Posterior cingulate gyrus (tissue), 11 donors: Measurements from ENCODE around the gene GNB3.

Experiments used
- DNase-seq, 10 donors: peaks; one replicate each; pipeline versions ENCODE4 v3.0.0 to v3.0.0-alpha.2; 2020 to 2021; ENCODE audit warnings: mixed read lengths in 3 of 10
- intact Hi-C: fragments of 100-400 bp; cut with DNase I; formaldehyde crosslinking; loops from one replicate; pipeline ENCODE4 v1.15.1; 2023

Gene GNB3

DNA sequence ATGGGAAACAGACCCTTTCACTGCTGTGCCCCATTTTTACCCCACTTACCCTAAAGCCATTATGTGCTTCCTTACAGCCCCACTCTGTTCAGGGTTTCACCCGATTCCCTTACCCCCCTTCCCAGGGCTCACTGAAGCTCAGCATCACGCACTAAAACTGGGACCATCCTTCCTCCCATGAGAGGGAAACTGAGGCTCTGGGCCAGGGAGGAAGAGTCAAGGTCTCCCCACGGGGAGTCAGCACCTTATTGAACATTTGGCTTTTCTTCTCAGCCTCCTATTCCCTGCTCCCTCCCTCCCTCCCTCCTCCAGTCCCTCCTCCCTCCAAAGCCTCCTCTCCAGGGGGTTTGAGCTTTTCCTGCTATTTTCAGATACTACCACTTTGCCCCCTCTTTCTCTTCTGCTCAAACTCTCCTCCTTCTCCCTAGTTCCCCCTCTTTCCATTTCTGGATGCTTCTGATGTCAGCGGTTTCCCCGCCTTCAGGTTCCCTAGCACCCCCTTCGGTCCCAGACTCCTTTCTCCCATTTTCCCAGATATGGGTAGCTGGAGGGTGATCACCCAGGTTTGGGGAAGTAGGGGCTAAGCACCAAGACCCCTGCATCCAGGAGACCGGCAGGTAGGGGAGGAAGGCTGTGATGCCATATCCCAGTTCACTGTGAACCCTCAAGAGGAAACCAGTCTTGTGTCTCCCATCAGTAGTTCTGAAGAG lies 18.1 kb upstream of the GNB3 start:
- intact Hi-C loops = no loop called here
- DNase-seq = peak in 2 of 10 donors; percentile 77 to 79

DNA sequence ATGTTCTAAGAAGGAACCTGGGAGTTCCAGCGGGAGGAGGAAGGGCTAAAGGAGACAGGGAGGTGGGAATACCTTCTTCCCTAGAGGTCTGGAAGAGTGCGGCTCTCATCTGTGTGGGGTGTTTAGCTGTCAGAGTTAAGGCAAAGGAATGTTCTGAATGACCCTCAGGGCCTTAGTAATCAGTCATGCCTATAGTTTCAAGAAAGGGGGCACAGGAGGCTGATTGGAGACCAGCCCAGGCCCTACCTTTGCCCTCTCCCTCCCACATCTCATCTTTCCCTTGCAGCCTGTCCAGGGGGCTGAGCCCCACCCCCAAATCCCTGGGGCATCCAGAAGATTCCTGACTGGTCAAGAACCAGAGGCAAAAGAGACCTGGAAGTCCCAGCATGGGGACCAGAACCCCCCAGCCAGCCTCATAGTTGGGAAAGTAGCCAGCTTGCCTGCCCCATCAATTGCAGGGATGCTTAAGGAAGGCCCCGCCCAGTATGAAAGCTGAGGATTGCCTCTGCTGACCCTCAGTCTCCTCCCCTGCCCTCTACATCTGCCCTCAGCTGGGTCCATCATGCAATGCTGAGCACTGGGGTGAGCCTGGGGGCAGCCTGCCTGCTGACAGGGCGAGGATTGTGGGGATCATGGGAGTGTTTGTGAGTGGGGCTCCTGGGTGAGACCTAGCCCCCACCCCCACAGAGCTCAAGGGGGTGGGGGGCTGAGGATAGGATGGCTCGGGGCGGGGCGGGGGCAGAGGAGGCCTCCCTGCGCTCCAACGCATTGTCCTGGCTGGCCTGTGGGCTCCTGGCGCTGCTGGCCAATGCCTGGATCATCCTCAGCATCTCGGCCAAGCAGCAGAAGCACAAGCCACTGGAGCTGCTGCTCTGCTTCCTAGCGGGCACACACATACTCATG lies 17.3 kb upstream of the GNB3 start:
- intact Hi-C loops = no loop called here
- DNase-seq = peak in 2 of 10 donors; percentile 17 to 40

DNA sequence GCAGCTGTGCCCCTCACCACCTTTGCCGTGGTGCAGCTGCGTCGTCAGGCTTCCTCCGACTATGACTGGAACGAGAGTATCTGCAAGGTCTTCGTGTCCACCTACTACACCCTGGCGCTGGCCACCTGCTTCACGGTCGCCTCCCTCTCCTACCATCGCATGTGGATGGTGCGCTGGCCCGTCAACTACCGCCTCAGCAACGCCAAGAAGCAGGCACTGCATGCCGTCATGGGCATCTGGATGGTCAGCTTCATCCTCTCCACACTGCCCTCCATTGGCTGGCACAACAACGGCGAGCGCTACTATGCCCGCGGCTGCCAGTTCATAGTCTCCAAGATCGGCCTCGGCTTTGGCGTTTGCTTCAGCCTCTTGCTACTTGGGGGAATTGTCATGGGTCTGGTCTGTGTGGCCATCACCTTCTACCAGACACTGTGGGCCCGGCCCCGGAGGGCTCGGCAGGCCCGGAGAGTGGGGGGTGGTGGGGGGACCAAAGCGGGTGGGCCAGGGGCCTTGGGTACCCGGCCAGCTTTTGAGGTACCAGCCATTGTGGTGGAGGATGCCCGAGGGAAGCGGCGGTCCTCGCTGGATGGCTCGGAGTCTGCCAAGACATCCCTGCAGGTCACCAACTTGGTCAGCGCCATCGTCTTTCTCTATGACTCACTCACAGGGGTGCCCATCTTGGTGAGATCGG lies 16.5 kb upstream of the GNB3 start:
- intact Hi-C loops = no loop called here
- DNase-seq = peak in 7 of 10 donors; percentile 45 to 94 (median 74)

DNA sequence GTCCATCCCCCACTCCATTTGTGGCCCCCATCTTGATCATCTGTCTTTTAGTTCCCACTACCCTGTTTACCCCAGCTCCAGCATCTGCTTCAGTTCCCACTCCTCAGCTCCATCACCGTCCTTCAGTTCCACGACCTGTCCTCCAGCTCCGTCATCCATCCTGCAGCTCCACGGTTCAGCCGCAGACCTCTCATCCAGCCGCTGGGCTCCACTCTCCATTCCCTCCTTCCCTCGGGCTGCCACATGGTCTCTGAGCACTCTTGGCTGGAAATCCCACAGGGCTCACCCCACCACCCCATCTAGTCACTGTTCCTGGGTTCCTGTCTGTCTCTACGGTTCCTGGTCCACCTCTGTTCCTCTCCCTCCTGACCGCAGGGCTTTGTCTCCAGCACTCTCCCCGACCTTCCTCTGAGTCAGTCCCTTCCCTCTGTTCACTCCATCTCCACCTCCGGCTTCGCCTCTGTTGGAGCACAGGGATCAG lies 15.8 kb upstream of the GNB3 start:
- intact Hi-C loops = loop anchor here (1.0 to 5.0 kb wide), 2 partner anchors 72 to 88 kb away; partner anchors contain the start of gene MLF2
- DNase-seq = peak in 2 of 10 donors; percentile 84 to 86

DNA sequence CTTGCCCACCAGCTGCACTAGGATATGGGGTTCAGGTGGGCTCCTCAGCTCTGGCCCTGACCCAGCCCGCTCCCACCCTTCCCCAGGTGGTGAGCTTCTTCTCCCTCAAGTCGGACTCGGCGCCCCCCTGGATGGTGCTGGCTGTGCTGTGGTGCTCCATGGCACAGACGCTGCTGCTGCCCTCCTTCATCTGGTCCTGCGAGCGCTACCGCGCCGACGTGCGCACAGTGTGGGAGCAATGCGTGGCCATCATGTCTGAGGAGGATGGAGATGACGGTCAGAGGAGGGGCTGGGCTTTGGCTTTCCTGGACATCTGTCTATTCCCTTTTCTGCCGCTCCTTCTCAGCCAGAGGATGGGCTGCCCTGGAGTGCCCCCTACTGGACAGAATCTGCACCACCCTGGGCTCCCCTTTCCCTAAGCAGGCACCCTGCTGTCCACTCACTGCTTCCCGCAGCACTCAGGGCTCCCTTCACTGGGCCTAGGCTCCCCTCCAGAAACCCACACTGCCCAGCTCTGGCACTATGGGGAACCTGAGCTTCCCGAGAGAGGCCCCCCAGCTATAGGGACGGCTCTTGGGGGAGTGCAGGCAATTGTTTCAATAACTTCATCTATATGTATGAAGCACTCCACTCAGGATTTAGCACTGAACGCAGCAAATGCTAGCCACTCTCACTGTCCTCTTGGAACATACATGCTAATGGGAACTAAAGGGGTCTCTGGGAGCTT lies 15.2 kb upstream of the GNB3 start:
- peak; percentile 83 to 98 (median 90) for DNase-seq
- intact Hi-C loops = loop anchor here (1.0 to 5.0 kb wide), 2 partner anchors 72 to 88 kb away; partner anchors contain the start of gene MLF2

DNA sequence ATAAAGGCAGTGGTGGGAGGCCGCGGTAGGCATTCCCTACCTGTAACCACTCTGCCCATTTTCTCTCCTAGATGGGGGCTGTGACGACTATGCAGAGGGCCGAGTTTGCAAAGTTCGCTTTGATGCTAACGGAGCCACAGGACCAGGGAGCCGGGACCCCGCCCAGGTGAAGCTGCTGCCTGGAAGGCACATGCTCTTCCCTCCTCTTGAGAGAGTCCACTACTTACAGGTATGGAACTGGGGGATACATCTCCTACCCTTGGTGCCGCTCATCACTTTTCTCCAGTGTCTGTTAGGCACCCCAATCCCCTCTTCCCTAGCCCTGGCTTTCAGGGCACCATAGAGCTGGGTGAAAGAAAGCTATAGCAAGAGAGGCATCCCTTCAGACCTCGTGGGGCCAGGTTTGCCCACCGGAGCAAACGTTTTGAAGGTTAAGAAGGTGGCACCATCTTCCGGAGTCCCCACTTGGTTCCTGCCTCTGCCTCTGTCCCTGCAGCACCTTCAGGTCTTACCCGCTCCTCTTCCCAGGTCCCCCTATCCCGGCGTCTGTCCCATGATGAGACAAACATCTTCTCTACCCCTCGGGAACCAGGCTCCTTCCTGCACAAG lies 14.5 kb upstream of the GNB3 start:
- DNase-seq = peak in 2 of 10 donors; percentile 60 to 66
- intact Hi-C loops = loop anchor here (5.0 kb wide), 1 partner anchor 89 kb away; no protein-coding TSS in a partner anchor

DNA sequence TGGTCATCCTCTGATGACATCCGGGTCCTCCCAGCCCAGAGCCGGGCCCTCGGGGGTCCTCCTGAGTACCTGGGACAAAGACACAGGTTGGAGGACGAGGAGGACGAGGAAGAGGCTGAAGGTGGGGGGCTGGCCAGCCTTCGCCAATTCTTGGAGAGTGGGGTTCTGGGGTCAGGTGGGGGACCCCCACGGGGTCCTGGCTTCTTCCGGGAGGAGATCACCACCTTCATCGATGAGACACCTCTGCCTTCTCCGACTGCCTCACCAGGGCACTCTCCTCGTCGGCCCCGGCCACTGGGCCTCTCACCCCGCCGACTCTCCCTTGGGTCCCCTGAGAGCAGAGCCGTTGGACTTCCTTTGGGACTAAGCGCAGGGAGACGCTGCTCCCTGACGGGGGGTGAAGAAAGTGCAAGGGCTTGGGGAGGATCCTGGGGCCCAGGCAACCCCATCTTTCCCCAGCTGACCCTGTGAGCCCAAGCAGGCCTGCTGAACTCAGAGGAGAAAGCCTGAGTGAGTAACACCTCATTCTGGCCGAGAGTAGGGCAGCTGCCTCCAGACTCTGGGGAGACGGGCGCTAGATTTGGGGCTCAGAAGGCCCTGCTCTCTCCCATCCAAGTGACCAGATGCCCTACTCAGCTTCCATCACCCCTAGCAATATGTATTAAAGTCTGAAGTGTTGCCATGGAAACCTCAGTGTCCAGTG lies 13.8 kb upstream of the GNB3 start:
- intact Hi-C loops = loop anchor here (5.0 kb wide), 1 partner anchor 90 kb away; no protein-coding TSS in a partner anchor
- DNase-seq = peak in 2 of 10 donors; percentile 59 to 66

DNA sequence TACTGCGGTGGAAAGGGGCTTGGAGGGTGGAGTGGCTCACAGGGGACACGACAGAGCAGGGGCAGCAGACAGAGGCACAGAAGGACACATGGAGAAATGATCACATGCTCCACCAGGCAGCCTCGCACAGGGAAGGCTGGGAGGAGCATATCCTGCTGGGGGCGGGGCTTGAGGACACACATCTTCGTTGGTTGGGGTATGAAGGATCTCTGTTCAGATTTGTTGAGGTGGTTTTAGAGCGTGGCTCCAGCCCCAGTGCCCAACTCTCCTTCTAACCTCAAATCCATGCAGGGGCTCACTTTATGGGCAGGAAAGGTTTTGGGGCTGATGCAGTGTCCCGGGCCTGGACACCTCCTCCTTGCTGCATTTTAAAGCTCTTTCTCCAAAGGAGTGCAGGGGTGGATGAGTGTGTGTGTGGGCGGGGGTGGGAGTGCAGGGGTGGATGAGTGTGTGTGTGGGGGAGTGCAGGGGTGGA lies 13.3 kb upstream of the GNB3 start:
- peak; percentile 62 to 97 (median 84) for DNase-seq
- intact Hi-C loops = loop anchor here (5.0 kb wide), 1 partner anchor 90 kb away; no protein-coding TSS in a partner anchor

DNA sequence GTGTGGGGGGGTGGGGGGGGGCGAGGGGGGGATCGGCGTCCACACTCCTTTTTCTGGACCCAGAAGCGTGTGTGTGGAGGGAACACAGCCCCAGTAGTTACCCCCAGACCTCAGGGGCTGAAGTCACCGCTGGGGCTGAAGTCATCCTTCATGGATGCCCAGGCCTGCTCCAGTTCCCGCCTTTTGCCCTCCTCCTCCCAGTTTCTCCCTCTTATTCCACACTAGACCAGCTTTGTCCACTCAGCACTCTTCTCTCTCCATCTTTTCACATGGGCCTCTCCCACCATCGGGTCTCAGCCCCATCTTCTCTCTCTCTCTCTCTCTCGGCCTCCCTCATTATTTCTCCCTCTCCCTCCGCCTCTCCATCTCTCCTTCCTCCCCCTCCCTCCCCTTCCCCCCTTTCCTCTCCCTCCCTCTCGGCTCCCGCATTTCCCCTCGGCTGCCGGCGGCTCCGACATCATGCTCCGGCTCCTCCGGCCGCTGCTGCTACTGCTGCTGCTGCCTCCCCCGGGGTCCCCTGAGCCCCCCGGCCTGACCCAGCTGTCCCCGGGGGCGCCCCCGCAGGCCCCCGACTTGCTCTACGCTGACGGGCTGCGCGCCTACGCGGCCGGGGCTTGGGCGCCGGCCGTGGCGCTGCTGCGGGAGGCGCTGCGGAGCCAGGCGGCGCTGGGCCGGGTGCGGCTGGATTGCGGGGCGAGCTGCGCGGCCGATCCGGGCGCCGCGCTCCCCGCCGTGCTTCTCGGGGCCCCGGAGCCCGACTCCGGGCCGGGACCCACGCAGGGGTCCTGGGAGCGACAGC lies 12.5 kb upstream of the GNB3 start, which contains the start of gene P3H3:
P3H3 (plus strand) TSS at position 426 of the 799 bp plus-strand sequence; CDS start at position 460, 34 bp downstream.
- intact Hi-C loops = loop anchor here (5.0 kb wide), 1 partner anchor 91 kb away; no protein-coding TSS in a partner anchor
- peak in 4 of 10 donors; percentile 40 to 89 (median 71) for DNase-seq

DNA sequence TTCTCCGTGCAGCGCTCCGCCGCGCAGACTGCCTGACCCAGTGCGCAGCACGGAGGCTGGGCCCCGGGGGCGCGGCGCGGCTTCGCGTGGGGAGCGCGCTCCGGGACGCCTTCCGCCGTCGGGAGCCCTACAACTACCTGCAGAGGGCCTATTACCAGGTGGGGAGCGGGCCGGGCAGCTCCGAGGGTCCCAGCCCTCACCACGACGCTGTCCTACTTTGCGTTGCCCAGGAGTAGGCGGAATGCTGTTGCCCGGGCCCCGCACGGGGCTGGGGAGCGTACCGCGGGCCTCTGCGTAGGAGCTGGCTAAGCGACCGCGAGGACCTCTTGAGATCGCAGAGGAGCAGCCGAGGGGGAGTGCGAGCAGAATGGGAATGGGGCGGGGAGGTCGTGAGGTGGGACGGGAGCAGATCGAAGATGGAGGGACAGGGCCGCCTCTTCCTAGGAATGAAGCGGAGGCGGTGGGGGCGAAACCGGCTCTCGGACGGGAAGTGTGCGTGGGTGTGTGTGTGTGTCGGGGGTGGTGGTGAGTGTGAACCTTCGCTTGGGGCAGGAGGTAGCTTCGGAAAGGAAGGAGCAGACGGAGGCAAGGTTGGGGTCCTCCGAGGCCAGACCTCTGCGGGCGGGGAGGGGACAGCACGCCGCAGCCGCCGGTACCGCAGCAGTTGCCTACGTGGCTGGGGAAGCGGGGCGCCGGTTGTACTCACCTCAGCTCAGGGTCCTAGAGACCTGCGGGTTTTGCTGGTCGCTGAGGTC lies 11.8 kb upstream of the GNB3 start:
- intact Hi-C loops = loop anchor here (5.0 kb wide), 1 partner anchor 92 kb away; no protein-coding TSS in a partner anchor
- DNase-seq = peak in 8 of 10 donors; percentile 50 to 94 (median 70)

DNA sequence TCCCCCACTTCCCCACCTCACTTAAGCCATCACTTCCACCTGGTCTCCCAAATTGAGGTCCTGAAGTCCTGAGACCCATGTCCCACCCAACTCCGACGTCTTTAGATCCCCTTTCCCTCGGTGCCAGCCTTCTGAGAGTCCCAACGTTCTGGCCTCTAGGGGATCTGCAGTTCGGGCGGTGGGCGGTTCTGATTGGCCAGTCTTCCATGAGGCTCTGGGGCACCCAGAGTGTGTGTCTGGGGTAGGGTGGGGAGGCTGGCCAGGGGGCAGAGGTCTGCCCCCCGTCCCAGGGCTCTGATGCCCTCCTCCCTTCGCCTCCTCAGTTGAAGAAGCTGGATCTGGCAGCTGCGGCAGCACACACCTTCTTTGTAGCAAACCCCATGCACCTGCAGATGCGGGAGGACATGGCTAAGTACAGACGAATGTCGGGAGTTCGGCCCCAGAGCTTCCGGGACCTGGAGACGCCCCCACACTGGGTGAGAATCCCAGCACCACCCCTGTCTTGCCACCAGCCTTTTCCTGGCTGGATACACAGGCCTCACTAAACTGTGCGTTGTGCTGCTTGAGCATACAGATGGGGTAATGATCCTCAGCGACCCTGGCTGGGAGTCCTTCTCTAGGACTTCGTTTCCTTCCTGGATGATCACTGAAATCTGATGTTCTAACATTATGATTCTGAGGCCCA lies 11.0 kb upstream of the GNB3 start:
- peak in 3 of 10 donors; percentile 54 to 87 (median 87) for DNase-seq
- intact Hi-C loops = loop anchor here (5.0 kb wide), 1 partner anchor 92 kb away; no protein-coding TSS in a partner anchor

DNA sequence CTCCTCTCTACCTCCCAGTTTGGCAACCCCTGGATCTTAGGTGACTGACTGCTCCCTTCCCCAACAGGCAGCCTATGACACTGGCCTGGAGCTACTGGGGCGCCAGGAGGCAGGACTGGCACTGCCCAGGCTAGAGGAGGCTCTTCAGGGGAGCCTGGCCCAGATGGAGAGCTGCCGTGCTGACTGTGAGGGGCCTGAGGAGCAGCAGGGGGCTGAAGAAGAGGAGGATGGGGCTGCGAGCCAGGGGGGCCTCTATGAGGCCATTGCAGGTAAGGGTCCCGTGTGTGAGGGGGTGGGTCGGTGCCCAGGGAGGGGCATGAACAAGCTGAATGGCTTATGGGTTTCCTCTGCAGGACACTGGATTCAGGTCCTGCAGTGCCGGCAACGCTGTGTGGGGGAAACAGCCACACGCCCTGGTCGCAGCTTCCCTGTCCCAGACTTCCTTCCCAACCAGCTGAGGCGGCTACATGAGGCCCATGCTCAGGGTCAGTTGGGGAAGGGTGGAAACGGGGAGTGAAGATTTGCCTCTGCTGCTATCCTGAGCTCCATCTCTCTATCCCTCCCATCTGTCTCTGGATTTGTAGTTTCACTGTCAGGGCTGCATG lies 10.3 kb upstream of the GNB3 start:
- intact Hi-C loops = no loop called here
- peak in 2 of 10 donors; percentile 57 to 66 for DNase-seq

DNA sequence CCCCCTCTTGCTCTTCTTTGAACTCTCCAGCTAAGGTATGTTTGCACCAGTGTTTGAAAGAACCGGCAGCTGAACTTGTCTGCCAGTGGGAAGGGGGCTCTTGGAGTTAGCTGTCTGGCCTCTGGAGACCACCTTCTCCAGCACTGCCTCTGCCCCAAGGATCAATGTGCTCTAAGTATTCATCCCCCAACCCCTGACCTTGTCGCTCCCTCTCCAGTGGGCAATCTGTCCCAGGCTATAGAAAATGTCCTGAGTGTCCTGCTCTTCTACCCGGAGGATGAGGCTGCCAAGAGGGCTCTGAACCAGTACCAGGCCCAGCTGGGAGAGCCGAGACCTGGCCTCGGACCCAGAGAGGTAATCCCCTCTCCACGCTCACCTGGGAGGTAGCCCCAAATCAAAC lies 9.7 kb upstream of the GNB3 start:
- DNase-seq = no peak
- intact Hi-C loops = no loop called here

DNA sequence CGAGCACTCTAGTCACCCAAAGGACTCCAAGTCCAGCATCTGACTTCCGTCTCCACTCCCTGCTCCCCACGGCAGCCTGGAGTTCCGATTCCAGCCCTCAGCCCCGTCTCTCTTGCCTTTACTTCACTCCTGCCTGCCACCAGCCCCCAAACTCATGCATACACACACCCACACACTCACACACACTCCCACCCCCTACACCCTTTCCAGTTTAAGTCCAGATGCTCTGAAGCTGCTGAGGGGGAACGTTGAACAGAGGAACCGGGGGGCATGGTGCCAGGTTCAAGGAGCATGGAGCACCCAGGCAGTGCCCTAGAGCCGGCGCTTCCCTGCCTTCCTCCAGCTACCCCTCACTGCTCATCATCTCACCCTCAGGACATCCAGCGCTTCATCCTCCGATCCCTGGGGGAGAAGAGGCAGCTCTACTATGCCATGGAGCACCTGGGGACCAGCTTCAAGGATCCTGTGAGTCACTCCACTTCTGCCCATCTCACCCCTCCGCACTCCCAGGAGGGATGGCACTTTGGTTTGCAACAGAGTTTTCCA lies 9.2 kb upstream of the GNB3 start:
- intact Hi-C loops = no loop called here
- DNase-seq = peak in 2 of 10 donors; percentile 53 to 69

DNA sequence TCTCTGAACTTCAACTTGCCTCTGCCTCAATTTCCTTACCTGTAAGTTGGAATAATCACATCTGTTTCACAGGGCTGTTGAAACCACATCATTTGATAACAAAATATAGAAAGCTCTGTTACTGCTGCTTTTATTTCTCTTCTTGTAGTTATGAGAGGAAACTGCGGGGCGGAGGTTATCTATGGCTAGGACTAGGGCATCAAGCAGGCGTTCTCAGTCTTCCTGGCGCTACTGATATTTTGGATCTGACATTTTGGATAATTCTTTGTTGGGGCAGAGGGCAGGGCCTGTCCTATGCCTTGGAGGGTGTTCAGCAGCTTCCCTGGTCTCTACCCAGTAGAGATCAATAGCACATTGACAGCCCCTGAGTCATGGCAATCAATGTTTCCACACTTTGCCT lies 8.6 kb upstream of the GNB3 start:
- intact Hi-C loops = no loop called here
- DNase-seq = peak in 1 of 10 donors; percentile 22
